Prostate gland (tissue), 2 donors: ENCODE data around the gene STK38L. TPM values are rescaled to one million over a fixed set of nuclear protein-coding genes. Genes with fewer than 3 reads are reported as not detected.

ENCODE experiments used
- DNase-seq: peaks from one replicate; pipeline ENCODE4 v3.0.0-alpha.2; 2019; ENCODE audit warnings: low spot score
- H3K27ac ChIP-seq, 2 donors: fragments of 200-600 bp; sonication (generic); 2 replicates each; pipeline ENCODE4 v1.5.1; 2017 to 2019
- H3K27me3 ChIP-seq: fragments of 200-600 bp; sonication (generic); replicated peaks from 2 replicates; pipeline ENCODE4 v1.5.1; 2019; ENCODE audit not compliant: insufficient read depth
- H3K36me3 ChIP-seq, 2 donors: fragments of 200-600 bp; sonication (generic); 1 replicate in 1 of 2; 2 replicates in 1 of 2; pipeline versions ENCODE4 v1.5.1 to v1.8.1; 2017 to 2019
- H3K4me1 ChIP-seq: fragments of 200-600 bp; sonication (generic); replicated peaks from 2 replicates; pipeline ENCODE4 v1.5.1; 2019
- H3K4me3 ChIP-seq, 2 donors: fragments of 200-600 bp; sonication (generic); 2 replicates each; pipeline ENCODE4 v1.5.1; 2017 to 2019
- H3K9me3 ChIP-seq: fragments of 200-600 bp; sonication (generic); 2 replicates; pipeline ENCODE4 v1.5.1; 2017
- CTCF ChIP-seq, 4 experiments: fragments of 200-600 bp in 2 of 4; fragments of 450-650 bp in 2 of 4; sonication (generic) in 2 of 4; IDR thresholded peaks; 1 replicate in 3 of 4; 2 replicates in 1 of 4; pipeline ENCODE4 v1.5.1; 2016 to 2019; ENCODE audit warnings: antibody characterized with exemption in 4 of 4, mild to moderate bottlenecking in 2 of 4, moderate library complexity in 2 of 4
- POLR2A ChIP-seq: fragments of 450-650 bp; IDR thresholded peaks from one replicate; pipeline ENCODE4 v1.6.1; 2016; ENCODE audit warnings: antibody characterized with exemption, mild to moderate bottlenecking
- POLR2AphosphoS5 ChIP-seq: sonication (generic); formaldehyde crosslinking; IDR thresholded peaks from one replicate; pipeline ENCODE4 v1.6.1; 2017; ENCODE audit warnings: antibody characterized with exemption
- WGBS: methylation state at CpG from one replicate; pipeline ENCODE4 v1.1.5; 2018; 5-methylcytosine and 5-hydroxymethylcytosine counted together
- intact Hi-C: fragments of 100-400 bp; cut with DNase I; formaldehyde crosslinking; loops from one replicate; pipeline ENCODE4 v1.14.2; 2022
- total RNA-seq, 2 donors: library from RNA; depleted of rRNA; stranded (reverse); fragments of >200 nt; gene quantifications; one replicate each; pipeline ENCODE4 v1.1.0, GENCODE V29; 2016

STK38L gene
- total RNA-seq, 2 donors from 2014 or later, result 25.3 to 37.1 TPM

- Histone ChIP-seq H3K27ac (peak overlapping the region; percentile 27 to 31), H3K36me3 (no peaks in the 10 kb centered on the region), H3K9me3 (no peaks in the 10 kb centered on the region), H3K4me1 (peaks cover 4% of the 10 kb centered on the region), H3K4me3 (no peak overlapping the region), H3K27me3 (no peaks in the 10 kb centered on the region)
- no peak for DNase-seq
- WGBS, result 91% methylated on average over 2 of the region's 2 CpGs
- intact Hi-C loops, result no loop called here
- no peak for TF ChIP-seq POLR2A
- no peak for TF ChIP-seq CTCF (IDR thresholded peaks at IDR 0.05)
- TF ChIP-seq POLR2AphosphoS5, result no peak
These were observed 27.1 kb downstream of the STK38L start for GRCh38 chr12:27271206-27271605.

- intact Hi-C loops, result no loop called here
- DNase-seq, result no peak
- Histone ChIP-seq H3K4me1 (peaks cover 4% of the 10 kb centered on the region), H3K9me3 (no peaks in the 10 kb centered on the region), H3K4me3 (no peak overlapping the region), H3K27ac (peak overlapping the region; percentile 27 to 31), H3K36me3 (no peaks in the 10 kb centered on the region), H3K27me3 (no peaks in the 10 kb centered on the region)
- TF ChIP-seq POLR2A (no peak), POLR2AphosphoS5 (no peak), CTCF (IDR thresholded peaks at IDR 0.05) (no peak)
- WGBS, result 17% methylated on average over 2 of the region's 2 CpGs
These were observed 28.4 kb downstream of the STK38L start for GRCh38 chr12:27272373-27273028.

- intact Hi-C loops, result no loop called here
- DNase-seq, result no peak
- Histone ChIP-seq H3K4me3 (no peak overlapping the region), H3K36me3 (no peaks in the 10 kb centered on the region), H3K27ac (peak overlapping the region; percentile 27 to 31), H3K4me1 (peaks cover 4% of the 10 kb centered on the region), H3K27me3 (no peaks in the 10 kb centered on the region), H3K9me3 (no peaks in the 10 kb centered on the region)
- 56% methylated on average over 5 of the region's 5 CpGs for WGBS
- no peak for TF ChIP-seq POLR2A
- no peak for TF ChIP-seq CTCF (IDR thresholded peaks at IDR 0.05)
- no peak for TF ChIP-seq POLR2AphosphoS5
These were observed 29.0 kb downstream of the STK38L start for GRCh38 chr12:27273114-27273513.

- no peak for DNase-seq
- intact Hi-C loops, result no loop called here
- 65% methylated on average over 2 of the region's 2 CpGs for WGBS
- Histone ChIP-seq H3K27me3 (no peaks in the 10 kb centered on the region), H3K4me3 (no peak overlapping the region), H3K4me1 (peaks cover 4% of the 10 kb centered on the region), H3K27ac (no peak overlapping the region), H3K9me3 (no peaks in the 10 kb centered on the region), H3K36me3 (no peaks in the 10 kb centered on the region)
- TF ChIP-seq POLR2AphosphoS5, result no peak
- TF ChIP-seq CTCF (IDR thresholded peaks at IDR 0.05), result no peak
- no peak for TF ChIP-seq POLR2A
These were observed 30.6 kb downstream of the STK38L start for GRCh38 chr12:27274706-27275105.

GRCh38 chr12:27276275-27276674, 32.2 kb downstream of the STK38L start:
- intact Hi-C loops, result no loop called here
- Histone ChIP-seq H3K4me1 (peaks cover 4% of the 10 kb centered on the region), H3K4me3 (no peak overlapping the region), H3K27me3 (no peaks in the 10 kb centered on the region), H3K27ac (no peak overlapping the region), H3K36me3 (no peaks in the 10 kb centered on the region), H3K9me3 (no peaks in the 10 kb centered on the region)
- 48% methylated on average over 3 of the region's 3 CpGs for WGBS
- DNase-seq, result no peak
- TF ChIP-seq POLR2A (no peak), CTCF (IDR thresholded peaks at IDR 0.05) (no peak), POLR2AphosphoS5 (no peak)
